ENCODE data around the gene CNTNAP5. TPM values are rescaled to one million over a fixed set of nuclear protein-coding genes. Genes with fewer than 3 reads are reported as not detected.

CNTNAP5 gene
- total and polyA plus RNA-seq, 2 of the 13 experiments (the other 11 are each of a cell fraction or from before 2014, with no cell fraction given), result not detected

DNA sequence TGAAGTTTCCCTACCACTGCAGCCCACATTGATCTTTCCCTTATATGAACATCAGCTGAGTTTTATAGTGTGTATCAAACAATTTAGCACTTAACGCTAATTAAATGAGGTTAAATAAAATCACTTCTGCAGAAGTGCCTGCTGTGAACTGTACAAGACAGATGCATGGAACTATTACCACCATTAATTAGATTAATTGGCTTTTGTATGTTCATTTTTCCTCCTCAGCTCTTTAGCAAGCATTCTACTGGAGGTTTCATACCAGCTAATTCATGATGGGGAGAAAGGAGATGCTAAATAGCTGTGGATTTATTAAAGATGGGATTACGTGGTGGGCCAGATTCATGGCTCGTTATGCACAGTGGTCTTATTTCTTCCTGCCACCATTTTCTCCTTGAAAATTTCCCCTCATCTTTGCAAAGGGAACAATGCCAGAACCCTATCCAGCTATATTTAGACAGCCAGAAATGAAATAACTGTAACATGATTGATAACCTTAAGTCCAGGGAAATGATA lies 96.7 kb downstream of the CNTNAP5 start:
- Histone ChIP-seq H4K20me1 (ENCODE audit: insufficient read depth, low read length) (no peaks in the 10 kb centered on the region), H2AFZ (ENCODE audit: low read length) (no peak overlapping the region), H3K4me1 (ENCODE audit: insufficient read depth, low read length) (no peaks in the 10 kb centered on the region), H3K4me2 (ENCODE audit: low read depth, low read length) (no peak overlapping the region), H3K27ac (ENCODE audit: extremely low read length, insufficient read depth, low read length) (no peak overlapping the region), H3K4me3 (replicated peaks in 1 of 3; ENCODE audit: insufficient read depth in 1 of 3, low read depth in 2 of 3, low read length in 3 of 3) (no peak overlapping the region), H3K9me3 (ENCODE audit: low read length) (peaks cover 21% of the 10 kb centered on the region), H3K79me2 (ENCODE audit: insufficient read depth, low read length) (no peaks in the 10 kb centered on the region), H3K36me3 (replicated peaks in 1 of 2; ENCODE audit: control insufficient read depth in 1 of 2, insufficient read depth in 2 of 2, low read length in 2 of 2) (no peaks in the 10 kb centered on the region), H3K9ac (ENCODE audit: insufficient read depth, low read depth, low read length) (no peak overlapping the region), H3K27me3 (ENCODE audit: control insufficient read depth in 1 of 2, insufficient read depth in 2 of 2, low read length in 2 of 2) (no peaks in the 10 kb centered on the region)
- in situ Hi-C loops (cut with HindIII; ENCODE audit: extremely low pct_ligation_motif_present, low pct_unique_long_range_greater_than_20kb), result no loop called here
- TF ChIP-seq CENPX (CRISPR knock-in tag; IDR thresholded peaks at IDR 0.05) (no peak), ZNF761 (CRISPR knock-in tag; conservative IDR thresholded peaks at IDR 0.05) (no peak), ZBTB42 (CRISPR knock-in tag; IDR thresholded peaks at IDR 0.05) (no peak), ZNF790 (CRISPR knock-in tag; IDR thresholded peaks at IDR 0.05; ENCODE audit: borderline replicate concordance) (no peak), ZNF563 (CRISPR knock-in tag; IDR thresholded peaks at IDR 0.05) (no peak)
- no TSS peak for BruUV-seq (replicated peaks)
- intact Hi-C loops (cut with micrococcal nuclease; ENCODE audit: unreplicated experiment), result no loop called here
- ATAC-seq, result no peak
- no peak for FAIRE-seq
- CTCF ChIA-PET (ENCODE audit: low intra/inter-chr PET ratio, low total read pairs), result no interaction called here
- POLR2A ChIA-PET, result no interaction called here
- no peak for DNase-seq (ENCODE audit: low spot score)
- WGBS (ENCODE audit: low lambda C conversion rate), result 10% methylated on average over 3 of the region's 3 CpGs

- Histone ChIP-seq H4K20me1 (ENCODE audit: insufficient read depth, low read length) (no peaks in the 10 kb centered on the region), H3K9ac (ENCODE audit: insufficient read depth, low read depth, low read length) (no peak overlapping the region), H2AFZ (ENCODE audit: low read length) (no peak overlapping the region), H3K79me2 (ENCODE audit: insufficient read depth, low read length) (no peaks in the 10 kb centered on the region), H3K27me3 (ENCODE audit: control insufficient read depth in 1 of 2, insufficient read depth in 2 of 2, low read length in 2 of 2) (no peaks in the 10 kb centered on the region), H3K36me3 (replicated peaks in 1 of 2; ENCODE audit: control insufficient read depth in 1 of 2, insufficient read depth in 2 of 2, low read length in 2 of 2) (no peaks in the 10 kb centered on the region), H3K27ac (ENCODE audit: extremely low read length, insufficient read depth, low read length) (no peak overlapping the region), H3K9me3 (ENCODE audit: low read length) (peaks cover 21% of the 10 kb centered on the region), H3K4me2 (ENCODE audit: low read depth, low read length) (no peak overlapping the region), H3K4me3 (replicated peaks in 1 of 3; ENCODE audit: insufficient read depth in 1 of 3, low read depth in 2 of 3, low read length in 3 of 3) (no peak overlapping the region), H3K4me1 (ENCODE audit: insufficient read depth, low read length) (no peaks in the 10 kb centered on the region)
- DNase-seq (ENCODE audit: low spot score), result no peak
- ChIA-PET CTCF (ENCODE audit: low intra/inter-chr PET ratio, low total read pairs) (no interaction called here), POLR2A (no interaction called here)
- BruUV-seq (replicated peaks), result no TSS peak
- 0% methylated on average over 1 of the region's 1 CpG for WGBS (ENCODE audit: low lambda C conversion rate)
- no peak for FAIRE-seq
- in situ Hi-C loops (cut with HindIII; ENCODE audit: extremely low pct_ligation_motif_present, low pct_unique_long_range_greater_than_20kb), result no loop called here
- no peak for ATAC-seq
- intact Hi-C loops (cut with micrococcal nuclease; ENCODE audit: unreplicated experiment), result no loop called here
- TF ChIP-seq ZFAT (CRISPR knock-in tag; conservative IDR thresholded peaks at IDR 0.05), result no peak
- no peak for TF ChIP-seq ZNF350 (CRISPR knock-in tag; IDR thresholded peaks at IDR 0.05; ENCODE audit: borderline replicate concordance, low read depth)
- no peak for TF ChIP-seq ZFP36 (IDR thresholded peaks at IDR 0.05; ENCODE audit: borderline replicate concordance, low read depth, low read length, partially characterized antibody)
- TF ChIP-seq ZNF160 (CRISPR knock-in tag; IDR thresholded peaks at IDR 0.05), result no peak
- TF ChIP-seq, protein P1, sequence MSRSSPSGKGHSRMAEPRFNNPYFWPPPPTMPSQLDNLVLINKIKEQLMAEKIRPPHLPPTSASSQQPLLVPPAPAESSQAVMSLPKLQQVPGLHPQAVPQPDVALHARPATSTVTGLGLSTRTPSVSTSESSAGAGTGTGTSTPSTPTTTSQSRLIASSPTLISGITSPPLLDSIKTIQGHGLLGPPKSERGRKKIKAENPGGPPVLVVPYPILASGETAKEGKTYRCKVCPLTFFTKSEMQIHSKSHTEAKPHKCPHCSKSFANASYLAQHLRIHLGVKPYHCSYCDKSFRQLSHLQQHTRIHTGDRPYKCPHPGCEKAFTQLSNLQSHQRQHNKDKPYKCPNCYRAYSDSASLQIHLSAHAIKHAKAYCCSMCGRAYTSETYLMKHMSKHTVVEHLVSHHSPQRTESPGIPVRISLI (CRISPR knock-in tag; IDR thresholded peaks at IDR 0.05; ENCODE audit: borderline replicate concordance), result no peak
- TF ChIP-seq HOXA7 (CRISPR knock-in tag; IDR thresholded peaks at IDR 0.05), result no peak
- TF ChIP-seq, protein P2, sequence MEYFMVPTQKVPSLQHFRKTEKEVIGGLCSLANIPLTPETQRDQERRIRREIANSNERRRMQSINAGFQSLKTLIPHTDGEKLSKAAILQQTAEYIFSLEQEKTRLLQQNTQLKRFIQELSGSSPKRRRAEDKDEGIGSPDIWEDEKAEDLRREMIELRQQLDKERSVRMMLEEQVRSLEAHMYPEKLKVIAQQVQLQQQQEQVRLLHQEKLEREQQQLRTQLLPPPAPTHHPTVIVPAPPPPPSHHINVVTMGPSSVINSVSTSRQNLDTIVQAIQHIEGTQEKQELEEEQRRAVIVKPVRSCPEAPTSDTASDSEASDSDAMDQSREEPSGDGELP (IDR thresholded peaks at IDR 0.05; ENCODE audit: borderline replicate concordance, low read depth), result no peak
- no peak for TF ChIP-seq KLF6 (CRISPR knock-in tag; IDR thresholded peaks at IDR 0.05)
- TF ChIP-seq TOPORS (CRISPR knock-in tag; IDR thresholded peaks at IDR 0.05), result no peak
- no peak for TF ChIP-seq HDAC1 (CRISPR knock-in tag; IDR thresholded peaks at IDR 0.05)
- TF ChIP-seq ZNF552 (CRISPR knock-in tag; IDR thresholded peaks at IDR 0.05; ENCODE audit: borderline replicate concordance), result no peak
- no peak for TF ChIP-seq ZNF382 (CRISPR knock-in tag; IDR thresholded peaks at IDR 0.05; ENCODE audit: borderline replicate concordance)
- no peak for TF ChIP-seq ZMYM3 (CRISPR knock-in tag; IDR thresholded peaks at IDR 0.05)
These were observed 97.3 kb downstream of the CNTNAP5 start for GRCh38 chr2:124122340-124122739.
